Measurements from ENCODE around the gene MAP2K3.

MAP2K3 gene

DNA sequence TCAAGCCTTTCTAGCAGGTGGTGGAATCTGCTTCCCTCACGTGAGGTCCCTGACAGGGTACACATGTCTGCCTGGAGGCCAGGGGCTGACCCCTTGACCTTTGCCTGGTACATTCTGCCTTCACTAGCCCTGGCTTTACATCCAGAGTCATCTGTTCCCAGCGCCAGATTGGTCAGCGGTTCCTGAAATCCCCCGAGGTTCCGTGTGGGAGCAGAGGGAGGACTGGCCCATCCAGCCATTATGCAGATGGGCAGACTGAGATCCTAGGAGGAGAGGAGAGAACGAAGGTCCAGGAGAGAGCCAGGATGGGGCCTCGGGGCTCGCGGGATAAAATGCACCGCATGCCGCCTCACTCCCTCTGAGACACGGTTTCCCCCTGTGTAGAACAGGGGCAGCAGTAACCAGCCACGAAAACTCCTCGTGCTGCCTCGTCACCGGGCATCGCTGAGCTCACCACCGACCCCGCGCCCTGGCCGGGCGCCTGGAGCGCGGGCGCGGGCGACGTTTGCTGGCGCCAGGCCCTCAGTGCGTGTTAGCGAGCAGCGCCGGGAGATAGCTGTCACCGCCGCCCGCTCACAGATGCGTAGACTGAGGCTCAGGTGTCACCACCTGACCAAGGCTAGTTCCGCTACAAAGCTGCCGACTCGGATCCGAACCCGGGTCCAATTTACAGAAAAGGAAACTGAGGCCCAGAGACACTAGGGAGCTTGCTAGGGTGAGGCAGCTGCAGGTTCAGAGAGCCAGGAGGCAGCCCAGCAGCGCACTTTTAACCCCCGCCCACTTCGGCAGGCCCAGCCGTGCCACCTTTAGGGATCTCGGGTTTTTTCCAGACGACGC lies 811 bp upstream of the MAP2K3 start:
- DNase-seq: no peak

DNA sequence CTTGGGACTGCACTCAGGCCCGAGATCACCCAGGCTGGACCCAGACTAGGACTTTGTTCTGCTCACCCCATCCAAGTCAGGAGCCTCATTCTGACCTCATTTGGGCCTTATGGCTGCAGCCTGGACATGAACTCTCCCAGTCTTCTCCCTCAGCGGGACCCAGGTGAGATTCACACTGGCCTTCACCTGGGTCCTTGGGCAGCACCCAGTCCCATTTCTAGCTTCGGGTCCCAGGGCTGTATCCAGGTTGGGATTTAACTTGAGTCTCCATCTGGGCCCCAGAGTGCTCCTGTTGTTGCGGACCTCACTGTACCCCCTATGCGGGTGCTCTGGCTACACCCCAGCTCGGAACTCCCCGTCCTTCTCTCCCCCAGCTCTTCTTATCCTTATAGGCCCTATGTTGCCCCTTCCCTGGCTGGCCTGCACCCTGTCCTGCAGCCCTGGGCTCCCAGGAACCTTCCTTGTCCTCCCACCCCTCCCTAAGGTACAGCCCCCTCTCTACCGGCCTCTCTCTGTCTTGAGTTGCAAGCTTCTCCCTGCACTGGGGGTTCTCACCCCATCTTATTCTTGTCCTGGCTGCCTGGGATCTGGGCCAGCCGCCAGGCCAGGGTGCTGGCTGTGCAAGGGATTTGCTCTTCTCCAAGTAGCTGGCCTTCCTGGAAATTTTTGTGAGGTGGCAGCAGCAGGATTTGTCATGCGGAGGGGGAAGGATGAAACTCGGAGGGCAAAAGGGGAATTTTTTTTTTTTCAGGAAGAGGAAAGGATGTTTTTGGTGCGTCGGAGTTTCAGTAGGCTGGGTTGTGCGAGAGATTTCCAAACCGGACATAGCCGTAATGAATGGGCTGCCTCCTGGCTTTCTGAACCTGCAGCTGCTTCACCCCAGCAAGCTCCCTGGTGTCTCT lies 904 bp downstream of the MAP2K3 start:
- no peak for DNase-seq

DNA sequence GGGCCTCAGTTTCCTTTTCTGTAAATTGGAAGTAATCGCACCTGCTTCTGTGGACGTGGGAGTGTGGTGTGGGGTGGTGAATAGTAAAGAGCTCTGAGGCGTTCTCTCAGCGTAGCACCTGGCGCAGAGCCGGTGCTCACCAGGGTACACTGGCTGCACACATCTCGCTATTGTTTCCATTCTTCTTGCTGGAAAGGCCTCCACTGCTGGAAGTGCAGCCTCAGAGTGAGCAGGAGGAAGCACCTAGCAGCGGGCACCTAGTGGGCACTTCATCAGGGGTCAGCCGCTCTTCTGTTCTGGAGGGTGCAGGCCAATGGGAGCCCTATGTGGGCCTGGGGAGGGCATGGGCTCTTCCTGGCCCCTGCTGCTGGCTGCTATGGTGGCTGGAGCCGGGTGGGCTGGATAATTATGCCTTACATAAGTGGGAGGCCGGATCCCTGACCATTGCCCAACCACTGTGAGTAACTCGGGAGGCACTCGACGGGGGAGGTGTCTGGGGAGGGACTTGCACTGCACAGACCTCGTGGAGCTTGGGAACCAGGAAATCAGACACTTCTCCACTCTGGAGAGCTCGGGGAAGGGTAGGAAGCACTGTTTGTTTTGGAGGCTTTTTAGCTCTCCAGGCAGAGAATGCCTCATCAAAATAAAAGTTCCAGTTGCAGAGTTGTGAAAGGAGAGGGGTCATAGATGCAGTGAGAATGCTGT lies 1.7 kb downstream of the MAP2K3 start:
- DNase-seq: no peak

DNA sequence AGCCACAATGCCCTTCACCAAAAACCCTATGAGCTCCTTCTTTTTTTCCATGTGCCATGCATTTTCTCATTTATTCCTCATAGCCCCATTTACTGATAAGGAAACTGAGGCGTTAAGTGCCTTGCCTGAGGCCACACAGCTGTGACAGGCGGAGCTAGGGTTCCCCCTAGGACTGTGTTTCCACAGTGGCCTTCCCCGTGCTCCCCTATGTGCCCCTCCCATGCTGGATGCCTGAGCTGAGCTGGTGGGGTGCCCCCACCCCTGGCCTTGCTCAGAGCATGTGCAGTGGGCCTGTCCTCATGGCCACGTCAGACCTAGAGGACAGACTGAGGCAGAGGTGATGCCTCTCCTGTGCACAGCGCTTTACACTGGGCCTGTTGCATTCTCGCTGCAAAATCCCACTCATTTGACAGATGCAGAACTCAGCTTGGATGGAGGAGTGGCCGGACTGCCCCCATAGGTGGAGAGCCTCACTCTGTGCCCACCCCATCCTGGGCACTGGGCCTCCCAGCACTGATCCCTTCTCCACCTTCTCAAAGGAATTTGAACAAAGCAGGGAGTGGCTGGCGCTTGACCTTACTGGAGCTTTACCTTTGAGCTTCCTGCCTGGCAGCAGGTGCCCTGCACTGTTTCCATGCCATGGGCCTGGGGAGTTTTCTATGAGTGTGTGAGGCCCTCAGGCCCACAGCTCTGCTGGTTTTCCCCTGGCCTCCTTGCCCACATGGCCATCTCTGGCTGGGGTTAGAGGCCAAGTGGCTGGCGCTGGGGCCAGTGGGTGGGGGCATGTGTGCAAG lies 2.6 kb downstream of the MAP2K3 start:
- DNase-seq: no peak

DNA sequence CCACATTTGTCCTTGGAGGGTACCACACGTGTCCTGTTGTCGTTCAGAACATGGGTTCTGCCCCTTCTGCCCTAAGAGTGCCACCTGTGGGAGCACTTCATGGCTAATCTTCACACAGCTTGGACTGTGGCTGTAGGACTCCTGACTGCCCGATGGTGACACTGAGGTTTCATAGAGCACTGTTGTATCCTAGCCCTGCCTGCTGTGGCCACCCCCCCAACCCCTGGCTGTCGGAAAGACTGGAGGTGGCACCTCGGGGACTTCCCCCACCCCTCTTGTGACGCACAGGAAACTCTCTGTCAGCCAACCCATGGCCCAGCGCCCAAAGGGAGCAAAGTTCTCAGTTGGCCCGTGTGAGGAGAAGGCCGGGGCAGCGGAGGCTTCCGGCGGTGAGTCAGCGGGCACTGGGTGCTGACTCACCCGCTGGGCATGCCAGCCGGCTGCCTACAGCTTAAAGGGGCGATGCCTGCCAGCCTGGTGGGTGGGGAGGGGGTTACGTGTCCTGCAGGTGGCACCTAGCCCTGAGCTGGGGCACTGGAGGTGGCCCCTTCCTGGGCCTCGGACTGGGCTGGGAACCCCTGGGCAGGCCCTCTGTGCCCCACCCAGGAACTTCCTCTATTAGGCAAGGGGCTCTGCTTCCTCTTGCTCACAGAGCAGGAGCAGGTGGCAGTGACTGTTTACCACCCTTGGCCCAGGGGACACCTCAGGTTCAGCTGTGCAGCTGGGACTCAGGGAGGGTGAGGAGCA lies 3.4 kb downstream of the MAP2K3 start:
- peak; percentile 98 for DNase-seq

DNA sequence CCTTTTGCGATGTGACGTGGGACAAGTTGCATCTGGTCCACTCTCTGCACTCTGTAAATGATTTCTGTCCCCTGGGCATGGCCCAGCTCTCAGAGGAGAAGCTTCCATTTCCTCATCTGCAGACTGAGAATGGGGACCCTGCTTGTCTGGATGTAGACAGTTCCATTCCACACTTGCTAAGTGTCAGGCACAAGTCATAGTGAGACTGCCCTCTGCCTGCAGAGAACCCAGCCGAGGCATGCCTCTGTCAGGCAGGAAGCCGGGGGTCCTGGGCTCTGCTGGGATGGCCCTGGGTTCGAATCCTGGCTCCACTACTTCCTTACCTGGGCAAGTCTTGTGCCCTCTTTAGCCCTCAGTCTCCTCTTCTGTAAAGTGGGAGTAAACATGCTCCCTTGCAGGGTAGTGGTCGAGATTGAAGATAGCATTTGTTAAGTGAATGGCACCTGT lies 4.1 kb downstream of the MAP2K3 start:
- peak; percentile 81 for DNase-seq

DNA sequence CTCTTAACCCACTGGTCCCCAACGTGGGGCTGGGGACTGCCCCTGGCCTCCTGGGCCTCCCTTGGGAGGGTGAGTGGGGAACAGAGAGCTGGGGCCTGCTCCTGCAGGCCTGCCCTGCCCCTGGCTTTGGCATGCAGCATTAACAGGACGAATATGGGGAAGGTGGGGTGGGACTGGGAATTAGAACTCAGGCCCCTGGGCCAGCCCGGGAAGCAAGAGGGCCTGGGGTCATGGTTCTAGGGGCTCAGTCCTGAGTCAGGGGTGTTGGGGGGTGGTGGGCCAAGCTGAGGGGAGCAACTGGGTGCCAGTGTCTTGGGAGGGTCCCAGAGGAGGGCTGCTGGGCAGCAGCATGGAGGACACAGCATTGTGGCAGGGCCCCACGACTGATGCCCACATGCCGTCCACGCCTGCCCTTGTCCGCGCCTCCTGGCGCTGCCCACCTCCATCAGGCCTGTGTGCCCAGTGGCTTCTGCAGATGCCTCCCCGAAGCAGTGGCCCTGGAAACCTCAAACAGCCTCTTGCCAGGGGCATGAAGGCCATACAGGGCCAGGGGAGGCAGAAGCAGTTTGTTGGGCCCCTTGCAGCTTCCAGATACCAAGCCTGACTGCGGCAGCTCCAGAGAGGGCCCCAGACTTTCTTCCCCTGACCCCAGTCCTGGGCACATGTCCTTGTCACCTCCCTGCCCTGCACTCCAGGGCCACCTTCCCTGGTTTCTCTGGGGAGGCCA lies 4.8 kb downstream of the MAP2K3 start:
- DNase-seq: no peak

DNA sequence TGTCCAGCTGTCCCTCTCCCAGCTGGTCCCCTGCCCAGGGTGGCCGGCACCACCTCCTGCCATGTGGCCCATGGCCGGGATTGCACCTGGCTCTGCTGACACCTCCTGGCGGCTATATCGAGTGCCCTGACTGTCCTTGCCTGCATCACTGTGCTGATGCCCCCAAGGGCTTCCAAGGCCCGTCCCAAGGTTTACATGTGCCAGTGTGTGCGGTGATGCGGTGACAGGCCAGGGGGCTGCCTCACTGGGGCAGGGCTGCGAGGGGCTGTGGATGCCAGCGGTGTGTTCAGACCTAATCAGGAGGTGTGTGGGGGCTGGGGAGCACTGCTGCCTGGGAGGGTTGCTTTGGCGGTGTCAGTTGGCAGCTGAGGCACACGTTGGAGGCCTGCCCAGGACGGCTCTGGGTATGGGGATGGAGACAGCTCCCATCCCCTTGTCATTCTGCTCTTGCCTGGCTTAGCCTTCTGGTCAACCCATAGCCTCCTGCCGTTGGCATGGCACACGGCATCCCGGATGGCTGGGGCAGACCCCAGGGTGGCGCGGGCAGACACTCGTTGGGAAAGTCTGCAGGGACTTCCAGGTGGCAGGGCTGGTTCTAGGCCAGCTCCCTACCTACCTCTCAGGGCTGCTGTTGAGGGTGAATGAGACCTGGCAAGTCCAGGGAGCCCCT lies 5.5 kb downstream of the MAP2K3 start:
- DNase-seq: no peak

DNA sequence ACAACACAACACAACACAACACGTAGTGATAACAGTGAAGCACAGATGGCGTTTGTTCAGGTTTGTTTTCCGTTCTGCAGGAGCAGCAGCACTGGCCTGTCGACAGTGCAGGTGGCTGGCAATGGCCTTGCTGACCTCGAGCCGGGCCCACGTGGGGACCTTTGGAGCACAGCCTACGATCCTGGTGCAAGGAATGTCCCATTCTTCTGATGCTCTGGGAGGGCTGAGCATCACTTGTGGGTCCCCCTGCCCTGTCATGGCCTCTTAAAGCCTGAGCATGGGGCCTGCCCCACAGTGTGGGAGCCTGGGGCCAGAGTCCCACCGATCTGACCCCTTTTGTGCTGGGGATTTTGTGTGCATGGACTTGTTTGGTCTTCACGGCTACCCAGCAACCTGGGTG lies 6.8 kb downstream of the MAP2K3 start:
- DNase-seq: no peak

DNA sequence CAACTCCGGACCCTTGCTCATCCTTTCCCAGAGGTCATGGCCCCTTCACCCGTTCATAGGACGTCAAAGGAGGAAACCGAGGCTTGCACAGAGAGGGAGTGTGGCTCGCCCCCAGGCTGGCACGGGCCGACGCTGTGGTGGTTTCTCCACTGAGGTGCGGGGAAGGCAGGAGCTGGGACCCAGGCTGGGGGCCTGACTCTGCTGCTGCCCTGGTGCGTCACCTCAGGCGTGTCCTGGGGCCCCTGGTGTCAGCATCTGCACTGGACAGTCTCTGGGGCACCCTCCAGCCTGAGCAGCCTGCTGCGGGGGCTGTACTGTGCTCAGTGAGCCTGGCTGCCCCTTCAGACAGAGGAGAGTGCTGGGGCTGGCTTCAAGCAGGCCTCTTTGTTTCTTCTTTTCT lies 7.4 kb downstream of the MAP2K3 start:
- DNase-seq: no peak

DNA sequence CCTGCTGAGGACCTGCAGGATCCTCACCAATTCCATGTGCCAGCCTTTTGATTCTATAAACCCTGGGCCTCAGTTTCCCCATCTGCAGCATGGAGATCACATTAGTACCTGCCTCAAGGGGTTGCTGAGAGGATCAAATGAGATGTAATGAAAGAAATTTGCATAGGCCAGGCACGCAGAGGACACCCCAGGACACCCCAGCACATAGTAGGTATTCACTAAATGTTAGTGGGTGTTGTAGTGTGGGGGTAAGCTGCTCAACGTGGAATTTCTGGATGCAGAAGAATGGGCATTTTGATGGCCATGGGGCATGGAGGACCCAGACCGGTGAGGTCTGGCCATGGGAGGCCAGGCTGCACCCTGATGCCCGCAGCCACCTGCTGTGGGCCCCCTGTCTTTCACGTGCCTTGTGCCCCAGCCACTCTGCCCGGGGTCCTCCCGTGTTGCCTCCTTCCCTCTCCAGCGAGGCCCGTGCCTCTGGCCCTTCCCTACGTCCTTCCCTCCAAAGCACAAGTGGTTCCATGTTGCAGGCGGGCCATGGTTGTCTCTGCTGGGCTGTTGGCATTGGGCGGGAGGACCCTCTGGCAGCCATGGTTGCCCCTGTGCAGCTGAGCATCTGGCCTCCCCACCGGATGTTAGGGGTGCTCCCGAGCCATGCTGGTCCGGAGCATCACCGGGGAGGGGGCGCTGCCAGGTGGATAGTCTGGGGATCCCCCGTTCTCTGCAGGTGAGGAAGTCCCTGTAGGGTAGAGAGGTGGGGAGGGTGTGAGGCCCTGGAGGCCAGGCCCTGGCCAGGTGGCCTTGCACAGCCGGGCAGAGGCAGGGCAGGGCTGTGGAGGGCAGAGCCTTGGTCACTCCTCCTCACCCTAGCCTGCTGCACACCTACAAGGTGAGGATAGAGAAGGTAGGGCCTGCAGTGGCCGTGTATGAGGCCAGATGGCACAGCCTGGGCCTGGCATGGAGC lies 8.6 kb downstream of the MAP2K3 start:
- no peak for DNase-seq

DNA sequence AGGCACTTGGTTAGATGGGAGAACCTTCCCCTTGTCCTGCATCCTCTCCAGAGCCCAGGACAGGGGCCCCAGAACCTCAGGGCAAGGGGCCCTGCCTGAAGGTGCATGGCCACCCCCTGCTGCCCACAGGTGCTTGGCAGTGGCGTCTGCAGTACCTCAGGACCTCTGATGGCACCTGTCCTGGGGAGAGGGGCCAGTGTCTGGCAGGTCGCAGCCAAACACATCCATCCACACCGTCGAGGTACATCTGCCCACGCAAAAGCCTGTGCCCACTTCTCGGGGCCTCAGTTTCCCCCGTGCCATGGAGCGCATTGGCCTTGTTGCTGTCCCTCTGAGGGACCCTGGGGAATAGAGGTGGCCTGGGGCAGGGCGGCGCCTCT lies 9.3 kb downstream of the MAP2K3 start:
- no peak for DNase-seq

DNA sequence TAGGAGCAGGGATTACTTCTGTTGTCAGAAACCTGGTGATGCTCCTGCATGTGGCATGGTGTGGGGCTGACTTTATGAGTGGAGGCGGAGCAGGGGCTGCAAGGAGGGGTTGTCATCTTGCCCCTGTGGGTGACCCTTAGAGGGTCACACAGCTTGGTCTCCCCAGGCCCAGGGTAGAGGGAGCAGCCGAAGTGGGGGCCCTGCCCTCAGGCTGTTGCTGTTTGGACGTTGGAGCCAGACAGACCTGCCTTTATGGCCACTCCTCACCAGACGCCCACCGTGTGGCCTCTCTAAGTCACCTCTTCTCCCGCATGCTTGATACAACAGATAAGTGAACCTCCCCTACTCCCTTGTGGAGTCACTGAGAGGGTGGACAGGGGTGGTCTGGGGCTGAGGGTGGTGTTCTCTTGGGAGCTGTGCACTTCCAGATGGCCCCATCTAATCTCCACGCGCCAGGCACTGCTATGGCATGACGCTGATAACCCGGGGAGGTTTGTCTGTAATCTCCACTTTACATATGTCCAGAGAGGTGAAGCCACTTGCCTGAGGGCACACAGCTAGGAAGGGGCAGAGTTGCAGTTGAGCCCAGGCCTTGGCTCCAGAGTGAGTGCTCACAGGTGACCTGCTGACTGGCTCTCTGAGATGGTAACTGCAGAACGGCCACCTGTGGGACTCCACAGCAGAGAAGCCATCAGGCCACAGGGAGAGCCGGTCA lies 10.0 kb downstream of the MAP2K3 start:
- DNase-seq: no peak

DNA sequence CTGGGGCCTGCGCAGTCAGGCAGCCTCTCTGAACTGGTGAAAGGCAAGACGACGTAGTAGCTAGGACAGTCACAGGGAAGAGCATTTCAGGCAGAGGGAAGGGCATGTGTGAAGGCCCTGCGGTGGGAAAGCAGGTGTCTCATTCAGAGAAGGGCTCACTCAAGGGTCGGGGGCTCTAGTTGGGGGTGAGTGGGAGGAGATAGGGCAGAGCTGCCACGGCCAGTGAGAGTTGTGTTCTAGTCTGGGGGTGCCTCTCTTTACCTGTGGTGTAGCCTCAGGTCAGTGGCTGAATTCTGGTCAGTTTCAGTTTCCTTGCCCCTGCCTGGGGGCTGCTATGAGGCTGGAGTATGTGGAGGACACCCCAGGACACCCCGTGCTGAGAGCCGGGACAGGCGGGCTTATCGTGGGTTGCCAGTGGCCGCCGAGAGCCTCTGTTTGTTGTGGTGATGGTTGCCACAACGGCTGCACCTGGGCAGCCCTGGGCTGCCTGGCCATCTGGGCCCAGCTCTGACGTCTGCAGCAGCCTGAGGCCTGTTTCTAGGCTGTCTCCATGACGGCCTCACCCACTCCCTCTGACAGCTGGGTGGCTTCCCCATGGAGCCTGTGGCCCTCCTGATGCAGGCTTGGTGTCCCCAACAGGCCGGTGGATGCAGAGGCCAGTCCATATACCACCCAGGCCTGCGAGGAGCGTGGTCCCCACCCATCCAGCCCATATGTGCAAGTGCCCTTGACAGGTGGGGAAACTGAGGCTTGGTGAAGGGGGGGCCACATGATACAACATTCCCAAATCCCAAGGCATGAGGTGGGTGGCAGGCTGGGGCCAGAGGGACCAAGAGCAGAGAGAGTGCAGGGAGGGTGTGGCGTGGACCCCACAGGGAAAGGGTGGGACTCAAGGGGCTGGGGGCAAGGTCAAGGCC lies 10.8 kb downstream of the MAP2K3 start:
- DNase-seq: no peak

DNA sequence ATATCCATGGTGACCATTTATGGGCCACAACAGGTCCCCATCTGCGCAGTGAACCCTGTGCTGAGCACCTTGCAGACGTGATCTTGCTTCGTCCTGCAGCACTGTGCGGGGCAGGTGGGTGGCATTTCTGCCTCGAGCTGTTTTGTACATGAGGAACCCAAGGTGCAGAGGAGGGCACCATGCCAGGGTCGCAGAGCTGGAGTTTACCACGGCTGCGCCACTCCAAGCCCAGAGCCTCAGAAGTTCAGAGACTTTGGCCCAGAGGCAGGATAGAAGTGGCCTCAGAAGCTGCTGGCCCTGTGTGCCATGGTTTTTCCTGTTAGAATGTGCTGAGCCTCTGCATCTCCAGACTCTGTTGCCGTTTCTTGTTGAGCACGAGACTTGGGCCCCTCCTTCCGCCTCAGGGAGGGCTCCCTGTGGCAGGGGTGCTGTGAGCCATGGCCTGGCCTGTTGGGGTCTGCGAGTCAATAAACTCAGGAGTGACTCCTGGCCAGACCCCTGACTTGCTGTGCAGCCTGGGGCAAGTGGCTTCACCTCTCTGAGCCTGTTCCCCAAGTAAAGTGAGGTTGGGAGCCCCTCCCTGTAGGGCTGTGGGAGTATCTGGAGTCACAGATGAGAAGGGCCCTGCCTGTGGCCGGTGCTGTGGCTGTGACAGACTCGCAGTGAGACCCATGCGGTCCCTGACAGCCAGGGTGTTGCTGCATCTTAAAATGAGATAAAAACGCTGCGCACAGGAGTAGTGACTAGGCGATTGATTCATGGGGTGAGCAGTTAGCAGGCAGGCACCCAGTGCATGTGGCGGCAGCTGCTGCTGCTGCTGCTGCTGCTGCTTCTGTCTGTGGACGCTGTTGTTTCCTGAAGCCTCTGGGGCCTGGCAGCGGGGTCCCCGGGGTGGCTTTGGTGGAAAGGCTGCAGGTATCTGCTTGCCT lies 11.8 kb downstream of the MAP2K3 start:
- DNase-seq: no peak

DNA sequence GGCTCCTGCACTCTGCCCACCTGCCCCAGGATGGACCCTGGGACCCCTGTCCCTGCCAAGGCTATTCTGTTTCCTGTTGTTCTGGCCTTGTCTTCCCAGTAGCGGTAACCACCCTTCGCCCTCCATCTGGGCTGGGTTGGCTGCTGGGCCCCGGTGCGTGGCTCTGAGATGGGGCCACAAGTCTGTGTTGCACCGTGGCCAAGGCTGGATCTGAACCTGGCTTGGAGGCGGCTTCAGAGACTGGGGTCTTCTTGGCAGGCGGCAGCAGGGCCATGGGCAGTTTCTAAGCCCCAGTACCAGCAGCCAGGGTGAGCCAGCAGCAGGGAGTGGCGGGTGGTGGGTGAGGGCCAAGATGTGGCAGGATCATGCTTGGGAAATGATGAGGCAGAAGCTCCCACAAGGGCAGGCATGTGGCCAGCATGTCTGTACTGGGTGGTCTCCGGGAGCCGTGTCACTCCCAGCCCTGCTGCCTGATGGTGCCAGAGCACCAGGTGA lies 12.6 kb downstream of the MAP2K3 start:
- DNase-seq: no peak

All from activated CD4-positive, alpha-beta T cell treated with anti-CD3 and anti-CD28 coated beads, Interleukin-2, amount 50 U/mL, for 16 hours (primary cell).